Measurements from ENCODE around the gene RCAN2.

DNA sequence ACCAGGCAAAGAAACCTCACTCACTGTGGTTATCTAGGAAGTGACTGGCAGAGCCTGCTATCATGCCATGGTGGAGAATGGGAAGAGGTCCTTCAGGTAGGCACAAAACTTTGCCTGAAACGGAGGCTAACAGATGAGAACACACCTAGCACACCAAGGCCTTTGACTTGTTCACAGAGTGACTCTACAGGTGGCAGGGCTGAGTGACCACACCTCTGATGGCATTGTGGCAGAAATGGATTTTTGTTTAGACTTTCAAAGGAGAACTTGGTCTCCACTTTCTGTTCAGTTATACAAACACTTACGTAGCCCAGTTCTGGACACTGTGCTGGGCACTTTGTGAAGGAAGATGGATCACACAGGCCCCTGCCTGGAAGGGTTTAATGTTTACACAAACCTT lies 204.2 kb downstream of the RCAN2 start:
- TF ChIP-seq POLR2A (IDR thresholded peaks at IDR 0.05) (no peak), POLR2AphosphoS5 (IDR thresholded peaks at IDR 0.05) (no peak)
- TF ChIP-seq, protein P1, sequence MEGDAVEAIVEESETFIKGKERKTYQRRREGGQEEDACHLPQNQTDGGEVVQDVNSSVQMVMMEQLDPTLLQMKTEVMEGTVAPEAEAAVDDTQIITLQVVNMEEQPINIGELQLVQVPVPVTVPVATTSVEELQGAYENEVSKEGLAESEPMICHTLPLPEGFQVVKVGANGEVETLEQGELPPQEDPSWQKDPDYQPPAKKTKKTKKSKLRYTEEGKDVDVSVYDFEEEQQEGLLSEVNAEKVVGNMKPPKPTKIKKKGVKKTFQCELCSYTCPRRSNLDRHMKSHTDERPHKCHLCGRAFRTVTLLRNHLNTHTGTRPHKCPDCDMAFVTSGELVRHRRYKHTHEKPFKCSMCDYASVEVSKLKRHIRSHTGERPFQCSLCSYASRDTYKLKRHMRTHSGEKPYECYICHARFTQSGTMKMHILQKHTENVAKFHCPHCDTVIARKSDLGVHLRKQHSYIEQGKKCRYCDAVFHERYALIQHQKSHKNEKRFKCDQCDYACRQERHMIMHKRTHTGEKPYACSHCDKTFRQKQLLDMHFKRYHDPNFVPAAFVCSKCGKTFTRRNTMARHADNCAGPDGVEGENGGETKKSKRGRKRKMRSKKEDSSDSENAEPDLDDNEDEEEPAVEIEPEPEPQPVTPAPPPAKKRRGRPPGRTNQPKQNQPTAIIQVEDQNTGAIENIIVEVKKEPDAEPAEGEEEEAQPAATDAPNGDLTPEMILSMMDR (IDR thresholded peaks at IDR 0.05 in 8 of 11, conservative IDR thresholded peaks at IDR 0.05 in 3 of 11), result no peak
